Measurements from ENCODE around the gene CCN6. TPM values are rescaled to one million over a fixed set of nuclear protein-coding genes. Genes with fewer than 3 reads are reported as not detected.

CCN6 gene
- polyA plus RNA-seq, 1 donor from 2014 or later, result not detected

- no peak overlapping the region for H3K27ac ChIP-seq (ENCODE audit: low read length)
- no peak overlapping the region for H3K4me2 ChIP-seq (ENCODE audit: low read length)
- H3K4me3 ChIP-seq (ENCODE audit: low read length), result no peak overlapping the region
- H3K36me3 ChIP-seq (ENCODE audit: insufficient read depth, low read length), result no peaks in the 10 kb centered on the region
- H2AFZ ChIP-seq (ENCODE audit: low read depth, low read length), result no peak overlapping the region
- no peaks in the 10 kb centered on the region for H3K27me3 ChIP-seq (ENCODE audit: insufficient read depth, low read depth, low read length)
- H3K79me2 ChIP-seq (replicated peaks; ENCODE audit: insufficient read depth, low read length), result no peaks in the 10 kb centered on the region
- no peaks in the 10 kb centered on the region for H3K9me2 ChIP-seq (ENCODE audit: insufficient read depth, low read length)
- no peaks in the 10 kb centered on the region for H3K9me3 ChIP-seq (ENCODE audit: low read length)
- no peak overlapping the region for H3K9ac ChIP-seq (ENCODE audit: low read length)
- H4K20me1 ChIP-seq (ENCODE audit: insufficient read depth), result no peaks in the 10 kb centered on the region
- TF ChIP-seq RAD21 (conservative IDR thresholded peaks at IDR 0.05) (no peak), SMC3 (conservative IDR thresholded peaks at IDR 0.05; ENCODE audit: poor library complexity) (no peak), POLR2AphosphoS5 (IDR thresholded peaks at IDR 0.05) (no peak), REST (IDR thresholded peaks at IDR 0.05; ENCODE audit: borderline replicate concordance) (no peak)
- TF ChIP-seq, protein P1, sequence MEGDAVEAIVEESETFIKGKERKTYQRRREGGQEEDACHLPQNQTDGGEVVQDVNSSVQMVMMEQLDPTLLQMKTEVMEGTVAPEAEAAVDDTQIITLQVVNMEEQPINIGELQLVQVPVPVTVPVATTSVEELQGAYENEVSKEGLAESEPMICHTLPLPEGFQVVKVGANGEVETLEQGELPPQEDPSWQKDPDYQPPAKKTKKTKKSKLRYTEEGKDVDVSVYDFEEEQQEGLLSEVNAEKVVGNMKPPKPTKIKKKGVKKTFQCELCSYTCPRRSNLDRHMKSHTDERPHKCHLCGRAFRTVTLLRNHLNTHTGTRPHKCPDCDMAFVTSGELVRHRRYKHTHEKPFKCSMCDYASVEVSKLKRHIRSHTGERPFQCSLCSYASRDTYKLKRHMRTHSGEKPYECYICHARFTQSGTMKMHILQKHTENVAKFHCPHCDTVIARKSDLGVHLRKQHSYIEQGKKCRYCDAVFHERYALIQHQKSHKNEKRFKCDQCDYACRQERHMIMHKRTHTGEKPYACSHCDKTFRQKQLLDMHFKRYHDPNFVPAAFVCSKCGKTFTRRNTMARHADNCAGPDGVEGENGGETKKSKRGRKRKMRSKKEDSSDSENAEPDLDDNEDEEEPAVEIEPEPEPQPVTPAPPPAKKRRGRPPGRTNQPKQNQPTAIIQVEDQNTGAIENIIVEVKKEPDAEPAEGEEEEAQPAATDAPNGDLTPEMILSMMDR (IDR thresholded peaks at IDR 0.05; ENCODE audit: poor library complexity, severe bottlenecking), result no peak
- no peaks in the 10 kb centered on the region for H3F3A ChIP-seq (ENCODE audit: insufficient read depth, low read length, poor library complexity, severe bottlenecking)
Measured at GRCh38 chr6:112113431-112113830, 59.5 kb downstream of the CCN6 start.

DNA sequence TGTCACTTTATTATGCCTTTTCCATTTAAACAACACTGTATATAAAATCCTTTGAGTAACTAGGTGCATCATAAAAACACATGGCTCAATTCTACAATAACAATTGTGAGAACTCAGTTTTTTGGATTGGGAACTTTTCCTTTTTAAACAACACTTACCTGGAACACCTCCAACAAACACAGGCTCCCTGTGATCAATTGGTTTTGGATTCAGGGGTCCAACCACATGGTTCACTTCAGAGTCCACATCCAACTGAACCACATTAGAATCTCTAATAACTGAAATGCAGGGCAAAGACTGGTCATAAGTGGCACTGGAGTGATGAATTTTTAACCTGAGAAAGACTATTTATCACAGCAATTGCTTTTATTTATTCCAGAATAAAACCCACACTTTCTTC is 60.0 kb downstream of the CCN6 start:
- TF ChIP-seq POLR2AphosphoS5 (IDR thresholded peaks at IDR 0.05), result no peak
- TF ChIP-seq, protein P1 (IDR thresholded peaks at IDR 0.05; ENCODE audit: poor library complexity, severe bottlenecking), result no peak
- no peak for TF ChIP-seq MXI1 (conservative IDR thresholded peaks at IDR 0.05; ENCODE audit: poor library complexity, severe bottlenecking)
- TF ChIP-seq REST (IDR thresholded peaks at IDR 0.05; ENCODE audit: borderline replicate concordance), result no peak
- no peak for TF ChIP-seq SMC3 (conservative IDR thresholded peaks at IDR 0.05; ENCODE audit: poor library complexity)
- TF ChIP-seq TAF1 (IDR thresholded peaks at IDR 0.05; ENCODE audit: low read depth), result no peak
- no peak for TF ChIP-seq EZH2 (IDR thresholded peaks at IDR 0.05; ENCODE audit: borderline replicate concordance, insufficient read depth, low read length, poor library complexity, severe bottlenecking)
- no peak for TF ChIP-seq EP300 (conservative IDR thresholded peaks at IDR 0.05; ENCODE audit: poor library complexity, severe bottlenecking)
- no peak for TF ChIP-seq RAD21 (conservative IDR thresholded peaks at IDR 0.05)
- no peak overlapping the region for H3K4me2 ChIP-seq (ENCODE audit: low read length)
- no peaks in the 10 kb centered on the region for H3K79me2 ChIP-seq (replicated peaks; ENCODE audit: insufficient read depth, low read length)
- H3K9me3 ChIP-seq (ENCODE audit: low read length), result no peaks in the 10 kb centered on the region
- no peaks in the 10 kb centered on the region for H3K9me2 ChIP-seq (ENCODE audit: insufficient read depth, low read length)
- H4K20me1 ChIP-seq (ENCODE audit: insufficient read depth), result no peaks in the 10 kb centered on the region
- no peaks in the 10 kb centered on the region for H3K27me3 ChIP-seq (ENCODE audit: insufficient read depth, low read depth, low read length)
- no peak overlapping the region for H3K4me3 ChIP-seq (ENCODE audit: low read length)
- H3K36me3 ChIP-seq (ENCODE audit: insufficient read depth, low read length), result no peaks in the 10 kb centered on the region
- no peaks in the 10 kb centered on the region for H3F3A ChIP-seq (ENCODE audit: insufficient read depth, low read length, poor library complexity, severe bottlenecking)
- H3K9ac ChIP-seq (ENCODE audit: low read length), result no peak overlapping the region
- H2AFZ ChIP-seq (ENCODE audit: low read depth, low read length), result no peak overlapping the region
- H3K27ac ChIP-seq (ENCODE audit: low read length), result no peak overlapping the region

Data from neural cell (in vitro differentiated cells).